Upper lobe of left lung (tissue), 6 donors: Measurements from ENCODE around the gene TMEM141. TPM values are rescaled to one million over a fixed set of nuclear protein-coding genes. Genes with fewer than 3 reads are reported as not detected.

ENCODE experiments used
- ATAC-seq, 2 donors: fragments of 200-7000 bp; cut with Tn5 transposase; one replicate each; pipeline ENCODE4 v1.9.1; 2022; ENCODE audit warnings: mild to moderate bottlenecking in 2 of 2, moderate library complexity in 2 of 2; ENCODE audit not compliant: low FRiP score in 2 of 2
- DNase-seq, 2 donors: peaks; one replicate each; pipeline ENCODE4 v3.0.0-alpha.2; 2019 to 2020
- H3K27ac ChIP-seq, 4 donors: fragments of 200-600 bp; sonication (generic); one replicate each; pipeline ENCODE4 v1.5.1; 2016 to 2019
- H3K27me3 ChIP-seq, 4 donors: fragments of 200-600 bp; sonication (generic); one replicate each; pipeline ENCODE4 v1.5.1; 2017 to 2019
- H3K36me3 ChIP-seq, 4 donors: fragments of 200-600 bp; sonication (generic); one replicate each; pipeline ENCODE4 v1.5.1; 2016 to 2019
- H3K4me1 ChIP-seq, 4 donors: fragments of 200-600 bp; sonication (generic); one replicate each; pipeline ENCODE4 v1.5.1; 2018 to 2019
- H3K4me3 ChIP-seq, 4 donors: fragments of 200-600 bp; sonication (generic); one replicate each; pipeline ENCODE4 v1.5.1; 2017 to 2019; ENCODE audit warnings: mild to moderate bottlenecking in 2 of 4, moderate library complexity in 1 of 4
- H3K9me3 ChIP-seq, 4 donors: fragments of 200-600 bp; sonication (generic); one replicate each; pipeline ENCODE4 v1.5.1; 2018 to 2019
- EP300 ChIP-seq, 4 donors: sonication (generic); formaldehyde crosslinking; IDR thresholded peaks; one replicate each; pipeline ENCODE4 v1.5.1; 2017; ENCODE audit warnings: antibody characterized with exemption in 4 of 4, control low read depth in 2 of 4
- POLR2A ChIP-seq, 4 donors: fragments of 450-650 bp; IDR thresholded peaks; one replicate each; pipeline ENCODE4 v1.5.1; 2016 to 2017; ENCODE audit warnings: antibody characterized with exemption in 4 of 4, mild to moderate bottlenecking in 2 of 4
- POLR2AphosphoS5 ChIP-seq, 2 donors: sonication (generic); formaldehyde crosslinking; IDR thresholded peaks; one replicate each; pipeline ENCODE4 v1.5.1; 2017; ENCODE audit warnings: antibody characterized with exemption in 2 of 2
- WGBS, 2 donors: methylation state at CpG; one replicate each; pipeline ENCODE4 v1.1.5; 2017 to 2018; 5-methylcytosine and 5-hydroxymethylcytosine counted together
- total RNA-seq, 6 donors: library from RNA; depleted of rRNA in 4 of 6; stranded (reverse); fragments of >200 nt in 4 of 6; gene quantifications; one replicate each; pipeline versions ENCODE4 v1.1.0 to v1.2.1, GENCODE V29; 2016 to 2021
- TF ChIP-seq, protein P1 (sequence below), 6 experiments: fragments of 450-650 bp in 4 of 6; fragments of 200-600 bp in 2 of 6; sonication (generic) in 2 of 6; IDR thresholded peaks; one replicate each; pipeline ENCODE4 v1.5.1; 2016 to 2019; ENCODE audit warnings: antibody characterized with exemption in 6 of 6
- donor health status: DM: no; HTN: no; CAD: no; lungs with moderate emphysema.
- donor health status: DM: no; HTN: yes; CAD: no; lungs with severe emphysema.

TMEM141 gene
- total RNA-seq, 6 donors from 2014 or later: 55.5 to 134 (median 80.5) TPM

DNA sequence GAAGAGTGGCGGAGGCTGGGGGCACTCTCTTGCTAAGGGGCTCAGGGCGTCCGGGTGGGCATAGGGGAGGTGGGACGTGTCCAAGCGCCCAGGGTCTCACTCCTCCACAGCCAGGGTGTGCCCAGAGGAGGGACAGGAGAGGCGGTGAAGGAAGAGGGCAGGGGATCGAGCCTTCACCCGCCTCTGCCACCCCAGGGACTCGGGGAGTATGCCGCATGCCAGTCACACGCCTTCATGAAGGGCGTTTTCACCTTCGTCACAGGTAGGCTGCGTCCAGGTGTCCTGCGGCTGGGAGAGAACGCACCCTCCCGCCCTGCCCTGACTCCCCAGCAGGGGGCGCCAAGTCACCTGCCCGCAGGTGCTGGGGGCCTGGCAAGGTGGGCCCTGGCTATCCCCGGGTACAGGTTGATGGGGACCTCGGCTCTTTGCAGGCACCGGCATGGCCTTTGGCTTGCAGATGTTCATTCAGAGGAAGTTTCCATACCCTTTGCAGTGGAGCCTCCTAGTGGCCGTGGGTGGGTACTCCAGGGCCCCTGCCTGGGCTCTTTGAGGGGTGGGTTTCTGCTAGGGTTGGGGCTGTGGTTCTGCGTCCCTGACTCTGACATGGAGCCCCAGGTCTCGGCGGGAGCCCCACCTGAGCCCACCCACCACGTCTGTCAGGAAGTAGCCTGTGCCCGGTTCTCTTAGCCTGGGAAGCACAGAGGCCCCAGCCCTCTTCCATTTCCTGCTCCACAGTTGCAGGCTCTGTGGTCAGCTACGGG lies 552 bp downstream of the TMEM141 start:
- Histone ChIP-seq H3K4me3 (peak overlapping the region; percentile 42 to 79 (median 73)), H3K9me3 (no peaks in the 10 kb centered on the region), H3K4me1 (peaks cover 18 to 32% (median 23%) of the 10 kb centered on the region in 4 donors), H3K27ac (peak overlapping the region; percentile 95 to 99 (median 96)), H3K36me3 (peaks cover 0 to 14% (median 6%) of the 10 kb centered on the region in 4 donors), H3K27me3 (no peaks in the 10 kb centered on the region)
- TF ChIP-seq, protein P1, sequence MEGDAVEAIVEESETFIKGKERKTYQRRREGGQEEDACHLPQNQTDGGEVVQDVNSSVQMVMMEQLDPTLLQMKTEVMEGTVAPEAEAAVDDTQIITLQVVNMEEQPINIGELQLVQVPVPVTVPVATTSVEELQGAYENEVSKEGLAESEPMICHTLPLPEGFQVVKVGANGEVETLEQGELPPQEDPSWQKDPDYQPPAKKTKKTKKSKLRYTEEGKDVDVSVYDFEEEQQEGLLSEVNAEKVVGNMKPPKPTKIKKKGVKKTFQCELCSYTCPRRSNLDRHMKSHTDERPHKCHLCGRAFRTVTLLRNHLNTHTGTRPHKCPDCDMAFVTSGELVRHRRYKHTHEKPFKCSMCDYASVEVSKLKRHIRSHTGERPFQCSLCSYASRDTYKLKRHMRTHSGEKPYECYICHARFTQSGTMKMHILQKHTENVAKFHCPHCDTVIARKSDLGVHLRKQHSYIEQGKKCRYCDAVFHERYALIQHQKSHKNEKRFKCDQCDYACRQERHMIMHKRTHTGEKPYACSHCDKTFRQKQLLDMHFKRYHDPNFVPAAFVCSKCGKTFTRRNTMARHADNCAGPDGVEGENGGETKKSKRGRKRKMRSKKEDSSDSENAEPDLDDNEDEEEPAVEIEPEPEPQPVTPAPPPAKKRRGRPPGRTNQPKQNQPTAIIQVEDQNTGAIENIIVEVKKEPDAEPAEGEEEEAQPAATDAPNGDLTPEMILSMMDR (IDR thresholded peaks at IDR 0.05): peak; percentile 91 to 99 (median 95)
- TF ChIP-seq EP300 (IDR thresholded peaks at IDR 0.05): no peak
- TF ChIP-seq POLR2A (IDR thresholded peaks at IDR 0.05): peak in 1 of 4 donors; percentile 32
- ATAC-seq: peak; percentile 38 to 68
- WGBS, 2 donors: 0 to 4% methylated on average over 14 to 22 of the region's 29 CpGs
- peak; percentile 81 to 92 for DNase-seq

DNA sequence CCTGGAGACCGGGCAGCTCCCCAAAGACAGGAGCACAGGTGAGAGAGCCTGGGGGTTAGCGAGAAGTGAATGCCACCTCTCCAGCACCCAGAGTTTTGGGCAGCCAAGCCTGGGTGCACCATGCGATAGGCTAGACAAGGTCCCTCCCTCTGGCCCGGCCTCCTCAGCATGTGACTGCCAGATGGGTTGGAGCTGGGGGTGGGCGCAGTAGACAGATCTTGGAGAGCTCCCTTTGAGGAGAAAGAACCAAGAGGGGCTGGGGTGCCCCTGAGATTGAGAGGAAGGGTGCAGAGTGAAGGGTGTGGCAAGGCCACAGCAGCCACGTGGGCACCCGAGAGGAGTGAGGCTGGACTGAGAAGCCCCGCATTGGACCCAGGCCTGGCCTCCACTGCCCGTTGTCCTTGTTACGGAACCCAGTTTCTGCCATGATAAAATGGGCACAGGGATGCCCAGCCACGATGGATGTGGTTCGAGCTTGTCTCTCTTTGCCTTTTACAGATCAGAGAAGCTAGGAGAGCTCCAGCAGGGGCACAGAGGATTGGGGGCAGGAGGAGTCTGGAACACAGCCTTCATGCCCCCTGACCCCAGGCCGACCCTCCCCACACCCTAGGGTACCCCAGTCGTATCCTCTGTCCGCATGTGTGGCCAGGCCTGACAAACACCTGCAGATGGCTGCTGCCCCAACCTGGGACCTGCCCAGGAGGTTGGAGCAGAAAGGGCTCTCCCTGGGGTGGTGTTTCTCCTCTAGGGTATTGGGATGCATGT lies 1.4 kb downstream of the TMEM141 start:
- no peak for ATAC-seq
- no peak for TF ChIP-seq POLR2A (IDR thresholded peaks at IDR 0.05)
- TF ChIP-seq EP300 (IDR thresholded peaks at IDR 0.05): no peak
- TF ChIP-seq, protein P1 (IDR thresholded peaks at IDR 0.05): no peak
- TF ChIP-seq POLR2AphosphoS5 (IDR thresholded peaks at IDR 0.05): no peak
- H3K4me1 ChIP-seq: peaks cover 18 to 33% (median 23%) of the 10 kb centered on the region in 4 donors
- peak overlapping the region; percentile 95 to 99 (median 96) for H3K27ac ChIP-seq
- peak overlapping the region in 2 of 4 donors; percentile 68 to 78 for H3K4me3 ChIP-seq
- H3K27me3 ChIP-seq: no peaks in the 10 kb centered on the region
- peak in 1 of 2 donors; percentile 24 for DNase-seq
- H3K36me3 ChIP-seq: peaks cover 0 to 14% (median 6%) of the 10 kb centered on the region in 4 donors
- no peaks in the 10 kb centered on the region for H3K9me3 ChIP-seq
- 75 to 78% methylated on average over 13 to 15 of the region's 15 CpGs for WGBS, 2 donors

DNA sequence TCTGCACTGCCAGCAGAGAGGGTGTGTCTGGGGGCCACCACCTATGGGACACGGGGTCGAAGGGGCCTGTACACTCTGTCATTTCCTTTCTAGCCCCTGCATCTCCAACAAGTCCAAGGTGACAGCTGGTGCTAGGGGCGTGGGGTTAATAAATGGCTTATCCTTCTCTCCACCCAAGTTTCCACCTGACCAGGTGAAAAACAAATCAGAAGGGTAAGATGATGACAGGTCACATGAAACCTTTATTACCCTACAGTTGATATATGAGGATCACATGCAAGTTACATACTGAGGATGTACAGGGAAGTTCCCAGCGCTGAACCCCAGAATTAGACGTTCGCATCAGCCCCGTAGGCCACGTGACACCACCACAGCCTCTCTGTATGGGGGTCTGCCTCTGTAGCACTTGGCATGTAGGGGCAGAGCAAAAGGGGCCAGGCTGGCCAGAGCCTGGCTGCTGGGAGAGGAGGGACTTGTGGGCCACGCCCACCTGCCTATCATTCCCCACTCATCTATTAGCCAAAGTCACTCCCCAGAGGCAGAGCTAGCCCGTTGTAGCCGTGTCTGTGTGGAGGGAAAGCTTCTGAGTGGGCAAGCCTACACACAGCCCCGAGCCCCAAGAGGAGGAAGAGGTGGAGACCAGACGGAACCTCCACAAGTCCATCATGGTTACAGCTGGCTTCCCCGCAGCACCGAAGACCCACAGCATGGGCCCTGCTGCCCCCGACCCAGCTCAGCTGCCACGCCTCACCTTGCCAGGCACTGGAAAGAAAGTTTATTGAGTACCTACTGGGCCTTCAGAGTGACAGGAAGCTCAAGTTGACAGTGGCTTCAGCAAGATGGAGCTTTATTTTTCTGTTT lies 2.2 kb downstream of the TMEM141 start:
- no peaks in the 10 kb centered on the region for H3K9me3 ChIP-seq
- H3K36me3 ChIP-seq: peaks cover 0 to 14% (median 6%) of the 10 kb centered on the region in 4 donors
- no peak for ATAC-seq
- DNase-seq: no peak
- H3K4me3 ChIP-seq: no peak overlapping the region
- no peaks in the 10 kb centered on the region for H3K27me3 ChIP-seq
- H3K27ac ChIP-seq: peak overlapping the region in 2 of 4 donors; percentile 95 to 96
- H3K4me1 ChIP-seq: peaks cover 18 to 28% (median 20%) of the 10 kb centered on the region in 4 donors
- 80 to 82% methylated on average over 11 to 17 of the region's 17 CpGs for WGBS, 2 donors
- no peak for TF ChIP-seq POLR2A (IDR thresholded peaks at IDR 0.05)
- TF ChIP-seq, protein P1 (IDR thresholded peaks at IDR 0.05): no peak
- TF ChIP-seq EP300 (IDR thresholded peaks at IDR 0.05): no peak
- TF ChIP-seq POLR2AphosphoS5 (IDR thresholded peaks at IDR 0.05): no peak

DNA sequence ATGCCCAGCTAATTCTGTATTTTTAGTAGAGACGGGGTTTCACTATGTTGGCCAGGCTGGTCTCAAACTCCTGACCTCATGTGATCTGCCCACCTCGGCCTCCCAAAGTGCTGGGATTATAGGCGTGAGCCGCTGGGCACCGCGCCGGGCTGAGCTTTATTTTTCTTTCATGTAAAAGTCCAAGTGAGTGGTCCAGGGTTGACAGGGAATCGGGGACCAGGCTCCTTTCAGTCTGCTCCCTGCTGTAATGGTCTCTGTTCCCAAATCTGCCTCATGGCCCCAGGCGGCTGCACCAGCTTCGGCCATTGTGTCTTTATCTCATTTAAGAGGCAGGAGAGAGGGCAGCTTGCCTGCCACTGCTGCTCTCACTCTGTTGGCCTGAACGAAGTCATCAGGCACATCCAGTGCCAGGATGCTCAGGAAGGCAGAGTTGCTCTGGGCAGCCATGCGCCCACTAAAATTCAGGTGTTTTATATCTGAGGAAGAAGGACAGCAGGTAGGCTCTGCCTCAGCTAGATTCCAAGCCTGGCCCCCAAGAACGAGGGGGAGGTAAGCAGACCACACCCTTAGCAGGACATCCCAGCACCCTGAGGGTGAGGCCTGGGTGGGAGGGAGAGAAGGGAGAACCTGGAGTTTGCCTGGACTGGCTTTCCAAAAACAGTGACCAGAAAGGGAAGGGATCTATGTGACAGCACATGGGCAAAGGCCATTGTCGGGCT lies 3.3 kb downstream of the TMEM141 start:
- 93% methylated on average over 12 to 14 of the region's 14 CpGs for WGBS, 2 donors
- TF ChIP-seq, protein P1 (IDR thresholded peaks at IDR 0.05): no peak
- no peak for TF ChIP-seq POLR2AphosphoS5 (IDR thresholded peaks at IDR 0.05)
- TF ChIP-seq EP300 (IDR thresholded peaks at IDR 0.05): no peak
- no peak for TF ChIP-seq POLR2A (IDR thresholded peaks at IDR 0.05)
- ATAC-seq (no peak), DNase-seq (no peak)
- H3K4me3 ChIP-seq: no peak overlapping the region
- H3K27me3 ChIP-seq: peaks cover 0 to 7% (median 3%) of the 10 kb centered on the region in 4 donors
- H3K4me1 ChIP-seq: peaks cover 25 to 30% (median 27%) of the 10 kb centered on the region in 4 donors
- peaks cover 0 to 14% (median 6%) of the 10 kb centered on the region in 4 donors for H3K36me3 ChIP-seq
- no peak overlapping the region for H3K27ac ChIP-seq
- H3K9me3 ChIP-seq: no peaks in the 10 kb centered on the region
